ENCODE measurements around the gene MNX1.

DNA sequence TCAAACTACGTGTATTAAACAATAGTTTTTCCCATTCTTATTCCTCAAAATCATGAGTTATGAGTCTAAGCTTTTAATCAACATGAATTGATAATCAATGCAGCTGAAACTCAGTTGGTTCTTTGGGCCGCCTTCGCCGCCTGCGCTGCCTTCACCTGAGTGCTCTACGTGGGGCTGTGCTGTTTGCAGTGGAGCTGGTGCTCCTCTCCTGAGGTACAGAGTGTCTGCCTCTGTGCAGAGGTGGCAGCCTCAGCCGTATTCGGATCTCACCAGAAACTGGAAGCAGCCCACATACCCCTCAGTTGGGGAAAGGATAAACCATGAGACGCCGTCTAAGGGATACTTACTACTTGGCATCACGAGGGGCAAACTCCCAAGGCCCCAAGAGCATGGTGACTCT is 45.5 kb downstream of the MNX1 start:
- no peak for TF ChIP-seq EZH2 (IDR thresholded peaks at IDR 0.05; ENCODE audit: low read length, unreplicated experiment)
- TF ChIP-seq, protein P1, sequence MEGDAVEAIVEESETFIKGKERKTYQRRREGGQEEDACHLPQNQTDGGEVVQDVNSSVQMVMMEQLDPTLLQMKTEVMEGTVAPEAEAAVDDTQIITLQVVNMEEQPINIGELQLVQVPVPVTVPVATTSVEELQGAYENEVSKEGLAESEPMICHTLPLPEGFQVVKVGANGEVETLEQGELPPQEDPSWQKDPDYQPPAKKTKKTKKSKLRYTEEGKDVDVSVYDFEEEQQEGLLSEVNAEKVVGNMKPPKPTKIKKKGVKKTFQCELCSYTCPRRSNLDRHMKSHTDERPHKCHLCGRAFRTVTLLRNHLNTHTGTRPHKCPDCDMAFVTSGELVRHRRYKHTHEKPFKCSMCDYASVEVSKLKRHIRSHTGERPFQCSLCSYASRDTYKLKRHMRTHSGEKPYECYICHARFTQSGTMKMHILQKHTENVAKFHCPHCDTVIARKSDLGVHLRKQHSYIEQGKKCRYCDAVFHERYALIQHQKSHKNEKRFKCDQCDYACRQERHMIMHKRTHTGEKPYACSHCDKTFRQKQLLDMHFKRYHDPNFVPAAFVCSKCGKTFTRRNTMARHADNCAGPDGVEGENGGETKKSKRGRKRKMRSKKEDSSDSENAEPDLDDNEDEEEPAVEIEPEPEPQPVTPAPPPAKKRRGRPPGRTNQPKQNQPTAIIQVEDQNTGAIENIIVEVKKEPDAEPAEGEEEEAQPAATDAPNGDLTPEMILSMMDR (conservative IDR thresholded peaks at IDR 0.05; ENCODE audit: low read depth, low read length), result no peak
- TF ChIP-seq EZH2phosphoT487 (IDR thresholded peaks at IDR 0.05; ENCODE audit: borderline replicate concordance, low read length), result no peak

All from PC-3 (cell line).